GM18526 (cell line): Measurements from ENCODE around the gene LEKR1.

ENCODE experiments used
- POLR2A ChIP-seq: IDR thresholded peaks from 3 replicates; pipeline ENCODE4 v1.6.1; 2011; ENCODE audit not compliant: insufficient read length; ENCODE audit errors: extremely low read depth

Gene LEKR1

GRCh38 chr3:156919818-156920217, 93.7 kb downstream of the LEKR1 start:
- TF ChIP-seq POLR2A = no peak

DNA sequence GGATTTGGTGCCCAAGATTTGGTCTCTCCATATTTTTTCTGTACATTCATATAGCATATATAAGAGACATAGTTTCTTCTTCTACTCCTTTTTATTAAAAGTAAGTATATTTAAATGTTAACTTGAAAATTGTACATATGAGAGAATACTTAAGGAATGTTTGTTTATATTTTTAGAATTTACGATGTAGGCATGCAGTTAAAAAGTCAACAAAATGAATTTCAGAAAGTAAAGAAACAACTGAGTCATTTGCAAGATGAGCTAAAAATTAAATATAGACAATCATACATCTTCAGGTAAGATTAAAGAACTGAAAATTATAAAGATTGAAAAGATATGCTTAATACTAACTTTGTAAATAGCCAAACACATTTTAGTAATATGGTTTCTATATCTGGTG, 94.2 kb downstream of the LEKR1 start:
- TF ChIP-seq POLR2A = no peak

DNA sequence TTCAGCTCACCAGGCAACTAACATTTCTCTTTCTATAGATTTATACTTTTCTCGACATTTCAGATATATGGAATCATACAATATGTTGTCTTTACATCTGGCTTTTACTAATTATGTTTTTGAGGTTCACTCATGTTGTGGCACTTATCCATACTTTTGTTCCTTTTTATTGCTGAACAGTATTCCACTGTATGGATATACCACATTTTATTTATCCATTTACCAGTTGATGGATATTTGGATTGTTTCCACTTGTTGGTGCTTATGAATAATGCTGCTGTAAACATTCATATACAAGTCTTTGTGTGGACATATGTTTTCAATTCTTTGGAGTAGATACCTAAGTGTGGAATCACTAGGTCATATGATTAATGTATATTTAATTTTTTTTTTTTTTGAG, 97.2 kb downstream of the LEKR1 start:
- TF ChIP-seq POLR2A = no peak

DNA sequence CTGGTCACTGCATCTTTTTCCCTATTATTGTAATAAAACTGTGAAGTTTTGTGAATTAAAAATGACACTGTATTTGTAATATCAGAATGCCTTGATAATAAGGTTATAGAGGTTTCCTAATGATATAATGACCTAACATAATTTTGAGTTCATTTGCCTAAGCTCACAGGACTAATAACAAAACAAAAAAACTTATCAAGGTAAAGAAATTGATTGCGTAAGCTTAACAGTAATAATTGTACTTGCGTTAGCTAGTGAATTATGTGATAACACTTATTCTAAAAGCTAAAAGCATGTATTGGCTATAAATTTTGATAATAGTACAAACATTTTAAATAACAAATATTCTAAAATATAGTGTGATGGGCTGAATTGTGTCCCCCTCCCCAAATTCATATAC, 112.6 kb downstream of the LEKR1 start:
- no peak for TF ChIP-seq POLR2A

DNA sequence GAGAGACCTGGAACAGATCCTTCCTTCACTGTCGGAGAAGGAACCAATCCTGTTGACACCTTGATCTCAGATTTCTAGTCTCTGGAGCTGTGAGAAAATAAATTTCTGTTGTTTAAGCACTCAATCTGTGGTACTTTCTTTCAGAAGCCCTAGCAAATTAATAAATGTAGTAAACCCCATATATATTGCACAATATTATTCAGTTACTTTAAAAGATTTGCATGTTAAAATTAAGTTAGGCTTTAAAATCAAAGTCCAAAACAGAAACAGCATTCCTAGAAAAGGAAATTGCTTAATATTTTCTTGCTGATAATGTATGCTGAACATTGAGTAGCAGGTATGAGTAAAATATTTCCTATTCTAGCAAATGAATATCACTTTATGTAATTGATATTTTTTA, 113.2 kb downstream of the LEKR1 start:
- TF ChIP-seq POLR2A = no peak

DNA sequence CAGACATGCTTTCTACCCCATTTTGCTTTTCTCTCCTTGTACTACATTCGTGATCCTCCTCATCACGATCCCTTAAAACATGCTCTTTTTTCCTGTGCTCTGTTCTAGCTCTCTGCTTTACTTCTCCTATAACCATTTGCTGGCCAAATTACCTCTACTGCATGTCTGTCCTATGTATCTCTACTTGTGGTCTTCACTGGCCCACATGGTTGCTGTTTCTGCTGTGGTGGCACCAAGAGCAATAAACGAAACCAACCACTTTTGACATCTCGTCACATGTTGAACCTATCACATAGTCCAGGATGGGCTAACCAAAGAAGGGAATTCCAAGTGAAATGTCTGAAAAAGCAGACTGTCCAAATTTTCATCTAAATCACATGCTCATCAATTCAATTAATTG, 115.2 kb downstream of the LEKR1 start:
- TF ChIP-seq POLR2A = no peak

DNA sequence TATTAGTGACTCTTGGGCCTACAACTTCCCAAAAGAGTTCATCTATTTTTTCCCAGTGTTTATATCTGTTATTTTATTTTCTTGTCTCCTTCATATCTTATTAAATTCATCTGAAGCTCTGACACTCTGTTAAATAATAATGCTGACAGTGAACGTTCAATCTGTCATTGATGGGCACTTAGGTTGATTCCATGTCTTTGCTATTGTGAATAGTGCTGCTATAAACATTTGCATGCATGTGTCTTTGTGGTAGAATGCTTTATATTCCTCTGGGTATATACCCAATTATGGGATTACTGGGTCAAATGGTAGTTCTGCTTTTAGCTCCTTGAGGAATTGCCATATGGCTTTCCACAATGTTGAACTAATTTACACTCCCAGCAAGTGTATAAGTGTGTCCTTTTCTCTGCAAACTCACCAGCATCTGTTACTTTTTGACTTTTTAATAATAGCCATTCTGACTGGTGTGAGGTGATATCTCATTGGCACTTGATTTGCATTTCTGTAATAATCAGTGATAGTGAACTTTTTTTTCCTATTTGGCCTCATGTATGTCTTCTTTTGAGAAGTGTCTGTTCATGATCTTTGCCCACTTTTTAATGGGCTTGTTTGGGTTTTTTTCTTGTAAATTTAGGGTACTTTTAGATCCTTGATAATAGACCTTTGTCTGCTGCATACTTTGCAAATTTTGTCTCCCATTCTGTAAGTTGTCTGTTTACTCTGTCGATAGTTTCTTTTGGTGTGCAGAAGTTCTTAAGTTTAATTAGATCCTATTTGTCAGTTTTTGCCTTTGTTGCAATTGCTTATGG, 122.5 kb downstream of the LEKR1 start:
- no peak for TF ChIP-seq POLR2A

DNA sequence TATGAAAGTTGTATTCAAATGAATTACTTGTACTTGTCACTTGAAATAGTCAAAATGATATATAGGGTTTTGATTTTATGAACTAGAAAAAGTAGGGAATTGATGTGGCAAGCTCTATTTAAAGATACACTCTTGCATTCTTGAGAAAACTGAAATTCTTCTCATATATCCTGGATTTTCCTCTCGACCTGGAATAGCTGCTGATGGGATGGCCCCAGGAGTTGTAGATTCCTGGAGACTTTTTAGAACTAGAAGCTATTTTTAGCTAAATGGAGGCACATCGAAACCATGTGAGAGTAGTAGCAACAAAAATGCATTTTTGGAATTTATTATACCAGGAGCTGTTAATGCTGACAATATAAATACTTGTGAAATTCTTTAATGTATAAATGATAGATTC, 125.9 kb downstream of the LEKR1 start:
- no peak for TF ChIP-seq POLR2A

DNA sequence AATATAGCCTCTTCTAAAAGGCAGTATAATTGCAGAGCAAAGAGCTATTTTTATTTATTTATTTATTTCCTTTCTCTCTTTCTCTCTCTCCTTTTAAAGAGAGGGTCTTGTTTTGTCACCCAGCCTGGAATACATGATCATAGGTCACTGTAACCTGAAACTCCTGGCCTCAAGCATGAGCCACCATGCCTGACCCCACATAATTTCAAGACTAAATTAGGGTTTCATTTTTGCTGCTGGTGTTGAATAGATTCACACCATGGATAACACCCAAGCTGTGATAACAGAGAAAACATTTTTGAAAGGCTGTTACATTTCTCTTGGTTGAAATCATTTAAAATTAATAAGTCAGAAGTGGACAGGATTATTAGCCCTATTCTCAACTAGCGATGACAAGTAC, 131.6 kb downstream of the LEKR1 start:
- TF ChIP-seq POLR2A = no peak

DNA sequence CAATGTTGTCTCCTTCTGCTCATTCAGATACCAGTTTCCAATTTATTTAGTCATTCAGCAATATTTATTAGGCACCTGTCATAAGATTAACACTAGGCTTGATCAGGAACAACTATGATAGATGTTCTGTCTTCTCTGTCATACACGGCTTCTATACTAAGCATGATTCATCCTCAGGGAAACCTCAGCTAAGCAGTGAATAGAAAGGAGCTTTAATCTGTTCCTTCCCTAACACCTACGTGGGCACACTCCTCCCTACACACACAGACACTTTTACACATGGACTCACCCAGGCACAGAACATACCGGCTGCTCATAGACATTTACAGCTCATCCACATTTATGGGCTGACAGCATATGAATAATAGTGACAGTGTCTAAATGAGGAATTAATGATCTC, 136.9 kb downstream of the LEKR1 start:
- no peak for TF ChIP-seq POLR2A

DNA sequence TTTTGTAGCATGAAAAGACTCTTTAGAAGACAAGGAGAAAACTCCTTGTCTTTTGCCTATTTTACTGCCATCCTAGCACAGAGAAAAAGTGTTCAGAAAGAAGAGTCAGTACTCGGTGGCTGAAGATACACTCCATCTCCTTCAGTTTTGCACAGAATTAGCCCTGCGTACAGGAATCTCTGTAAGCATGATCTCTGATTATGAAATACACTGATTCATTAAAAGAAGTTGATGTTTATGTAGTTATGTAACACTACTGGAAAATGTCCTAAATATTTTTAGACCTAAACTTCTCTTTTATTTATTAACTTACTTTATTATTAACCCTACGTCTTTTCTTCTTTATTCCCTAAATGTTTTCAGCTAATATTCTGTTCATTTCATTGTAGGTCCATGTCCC, 138.4 kb downstream of the LEKR1 start:
- no peak for TF ChIP-seq POLR2A

- TF ChIP-seq POLR2A = no peak
These were observed 147.8 kb downstream of the LEKR1 start for GRCh38 chr3:156973954-156974353.

- no peak for TF ChIP-seq POLR2A
These were observed 148.8 kb downstream of the LEKR1 start for GRCh38 chr3:156974931-156975330.

- no peak for TF ChIP-seq POLR2A
These were observed 149.6 kb downstream of the LEKR1 start for GRCh38 chr3:156975721-156976120.

- no peak for TF ChIP-seq POLR2A
These were observed 150.8 kb downstream of the LEKR1 start for GRCh38 chr3:156976933-156977332.

DNA sequence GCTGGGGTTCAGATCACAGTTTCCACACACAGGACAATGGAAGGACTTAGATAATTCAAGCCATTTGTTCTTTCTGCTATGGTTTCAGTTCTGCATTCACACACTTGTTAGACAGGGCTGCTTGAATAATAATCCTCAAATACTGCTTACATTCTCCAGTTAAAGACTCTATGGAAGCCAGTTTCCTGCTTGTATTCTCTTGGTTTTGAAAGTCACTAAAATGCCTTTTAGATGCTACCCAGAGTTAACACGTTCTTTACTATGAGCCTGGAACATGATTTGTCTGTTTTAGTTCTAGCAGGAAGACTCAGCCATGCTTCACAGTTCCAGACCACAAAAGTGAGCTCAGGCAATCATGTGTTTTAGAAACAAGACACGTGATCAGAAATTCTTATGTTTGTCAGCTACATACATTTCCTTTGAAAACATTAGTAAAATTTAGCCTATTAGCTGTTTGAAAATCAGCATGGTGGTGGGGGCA, 152.4 kb downstream of the LEKR1 start:
- no peak for TF ChIP-seq POLR2A

GRCh38 chr3:156981005-156981404, 154.9 kb downstream of the LEKR1 start:
- TF ChIP-seq POLR2A = no peak
